Prostate gland (tissue), 2 donors: ENCODE data around the gene CCT6B. TPM values are rescaled to one million over a fixed set of nuclear protein-coding genes. Genes with fewer than 3 reads are reported as not detected.
"Not testable (repeated sequence)": the region's sequence is repeated elsewhere in the genome, so short reads cannot be mapped to it uniquely, and the experiment has no call there.

ENCODE experiments used
- DNase-seq: peaks from one replicate; pipeline ENCODE4 v3.0.0-alpha.2; 2019; ENCODE audit warnings: low spot score
- H3K27ac ChIP-seq, 2 donors: fragments of 200-600 bp; sonication (generic); 2 replicates each; pipeline ENCODE4 v1.5.1; 2017 to 2019
- H3K27me3 ChIP-seq: fragments of 200-600 bp; sonication (generic); replicated peaks from 2 replicates; pipeline ENCODE4 v1.5.1; 2019; ENCODE audit not compliant: insufficient read depth
- H3K36me3 ChIP-seq, 2 donors: fragments of 200-600 bp; sonication (generic); 1 replicate in 1 of 2; 2 replicates in 1 of 2; pipeline versions ENCODE4 v1.5.1 to v1.8.1; 2017 to 2019
- H3K4me1 ChIP-seq: fragments of 200-600 bp; sonication (generic); replicated peaks from 2 replicates; pipeline ENCODE4 v1.5.1; 2019
- H3K4me3 ChIP-seq, 2 donors: fragments of 200-600 bp; sonication (generic); 2 replicates each; pipeline ENCODE4 v1.5.1; 2017 to 2019
- H3K9me3 ChIP-seq: fragments of 200-600 bp; sonication (generic); 2 replicates; pipeline ENCODE4 v1.5.1; 2017
- POLR2A ChIP-seq: fragments of 450-650 bp; IDR thresholded peaks from one replicate; pipeline ENCODE4 v1.6.1; 2016; ENCODE audit warnings: antibody characterized with exemption, mild to moderate bottlenecking
- POLR2AphosphoS5 ChIP-seq: sonication (generic); formaldehyde crosslinking; IDR thresholded peaks from one replicate; pipeline ENCODE4 v1.6.1; 2017; ENCODE audit warnings: antibody characterized with exemption
- WGBS: methylation state at CpG from one replicate; pipeline ENCODE4 v1.1.5; 2018; 5-methylcytosine and 5-hydroxymethylcytosine counted together
- intact Hi-C: fragments of 100-400 bp; cut with DNase I; formaldehyde crosslinking; loops from one replicate; pipeline ENCODE4 v1.14.2; 2022
- total RNA-seq, 2 donors: library from RNA; depleted of rRNA; stranded (reverse); fragments of >200 nt; gene quantifications; one replicate each; pipeline ENCODE4 v1.1.0, GENCODE V29; 2016
- TF ChIP-seq, protein P1 (sequence below), 4 experiments: fragments of 200-600 bp in 2 of 4; fragments of 450-650 bp in 2 of 4; sonication (generic) in 2 of 4; IDR thresholded peaks; 1 replicate in 3 of 4; 2 replicates in 1 of 4; pipeline ENCODE4 v1.5.1; 2016 to 2019; ENCODE audit warnings: antibody characterized with exemption in 4 of 4, mild to moderate bottlenecking in 2 of 4, moderate library complexity in 2 of 4

Gene CCT6B
- total RNA-seq, 2 donors from 2014 or later: 7.1 to 11.9 TPM

DNA sequence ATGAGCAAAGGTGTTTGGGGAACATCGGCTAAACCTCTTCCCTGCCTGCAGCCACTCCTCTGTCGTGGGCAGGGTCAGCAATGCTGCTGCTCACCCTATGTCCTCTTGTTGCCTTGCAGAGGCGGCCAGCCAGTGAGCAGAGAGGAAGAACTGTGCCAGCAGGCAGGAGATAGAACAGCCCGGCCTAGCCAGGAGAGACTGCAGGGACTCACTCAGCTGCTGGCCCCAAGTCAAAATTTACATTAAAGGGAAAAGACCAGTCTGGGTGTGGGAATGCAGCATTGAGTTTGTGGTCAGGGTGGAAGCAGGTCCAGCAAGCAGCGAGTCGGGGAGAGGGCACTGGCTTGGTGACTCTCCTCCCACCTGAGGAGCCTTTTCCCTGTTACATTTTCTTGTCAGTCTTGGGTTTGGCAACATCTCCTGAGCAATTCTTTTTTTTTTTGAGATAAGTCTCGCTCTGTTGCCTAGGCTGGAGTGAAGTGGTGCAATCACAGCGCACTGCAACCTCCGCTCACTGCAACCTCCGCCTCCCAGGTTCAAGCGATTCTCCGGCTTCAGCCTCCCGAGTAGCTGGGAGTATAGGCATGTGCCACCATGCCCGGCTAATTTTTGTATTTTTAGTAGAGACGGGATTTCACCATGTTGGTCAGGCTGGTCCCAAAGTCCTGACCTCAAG lies 41.8 kb upstream of the CCT6B start:
- WGBS: 63% methylated on average over 15 of the region's 15 CpGs
- Histone ChIP-seq H3K4me1 (peaks cover 14% of the 10 kb centered on the region), H3K27me3 (no peaks in the 10 kb centered on the region), H3K9me3 (no peaks in the 10 kb centered on the region), H3K36me3 (peaks cover 0 to 7% of the 10 kb centered on the region in 2 donors), H3K4me3 (no peak overlapping the region), H3K27ac (peak overlapping the region; percentile 62 to 69)
- TF ChIP-seq POLR2AphosphoS5 (peak; percentile 75), POLR2A (no peak)
- intact Hi-C loops: no loop called here
- DNase-seq: peak; percentile 72

DNA sequence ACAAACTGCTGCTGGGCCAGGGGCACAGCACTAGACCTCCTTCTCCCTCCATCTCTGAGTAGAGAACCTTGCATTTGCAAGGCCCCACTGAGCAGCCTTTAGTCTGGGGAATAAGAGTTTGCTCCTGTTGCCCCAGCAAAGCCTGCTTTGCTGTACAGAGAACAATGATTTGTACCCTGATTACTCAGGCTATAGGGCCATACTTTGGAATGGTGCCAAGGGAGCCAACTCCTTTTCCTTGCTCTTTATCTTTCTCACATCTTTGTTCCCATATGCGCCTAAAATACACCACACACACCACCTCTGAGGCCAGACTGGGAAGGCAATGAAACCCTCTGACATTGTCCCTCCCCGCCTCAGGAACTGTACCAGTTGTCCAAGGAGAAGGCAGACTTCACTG lies 40.3 kb upstream of the CCT6B start:
- WGBS: 64% methylated on average over 2 of the region's 2 CpGs
- intact Hi-C loops: no loop called here
- Histone ChIP-seq H3K27ac (peak overlapping the region; percentile 62 to 69), H3K36me3 (peaks cover 0 to 7% of the 10 kb centered on the region in 2 donors), H3K9me3 (no peaks in the 10 kb centered on the region), H3K4me3 (no peak overlapping the region), H3K27me3 (no peaks in the 10 kb centered on the region), H3K4me1 (peaks cover 27% of the 10 kb centered on the region)
- TF ChIP-seq POLR2A: no peak
- TF ChIP-seq POLR2AphosphoS5: no peak
- TF ChIP-seq, protein P1, sequence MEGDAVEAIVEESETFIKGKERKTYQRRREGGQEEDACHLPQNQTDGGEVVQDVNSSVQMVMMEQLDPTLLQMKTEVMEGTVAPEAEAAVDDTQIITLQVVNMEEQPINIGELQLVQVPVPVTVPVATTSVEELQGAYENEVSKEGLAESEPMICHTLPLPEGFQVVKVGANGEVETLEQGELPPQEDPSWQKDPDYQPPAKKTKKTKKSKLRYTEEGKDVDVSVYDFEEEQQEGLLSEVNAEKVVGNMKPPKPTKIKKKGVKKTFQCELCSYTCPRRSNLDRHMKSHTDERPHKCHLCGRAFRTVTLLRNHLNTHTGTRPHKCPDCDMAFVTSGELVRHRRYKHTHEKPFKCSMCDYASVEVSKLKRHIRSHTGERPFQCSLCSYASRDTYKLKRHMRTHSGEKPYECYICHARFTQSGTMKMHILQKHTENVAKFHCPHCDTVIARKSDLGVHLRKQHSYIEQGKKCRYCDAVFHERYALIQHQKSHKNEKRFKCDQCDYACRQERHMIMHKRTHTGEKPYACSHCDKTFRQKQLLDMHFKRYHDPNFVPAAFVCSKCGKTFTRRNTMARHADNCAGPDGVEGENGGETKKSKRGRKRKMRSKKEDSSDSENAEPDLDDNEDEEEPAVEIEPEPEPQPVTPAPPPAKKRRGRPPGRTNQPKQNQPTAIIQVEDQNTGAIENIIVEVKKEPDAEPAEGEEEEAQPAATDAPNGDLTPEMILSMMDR (IDR thresholded peaks at IDR 0.05): no peak
- DNase-seq: no peak

DNA sequence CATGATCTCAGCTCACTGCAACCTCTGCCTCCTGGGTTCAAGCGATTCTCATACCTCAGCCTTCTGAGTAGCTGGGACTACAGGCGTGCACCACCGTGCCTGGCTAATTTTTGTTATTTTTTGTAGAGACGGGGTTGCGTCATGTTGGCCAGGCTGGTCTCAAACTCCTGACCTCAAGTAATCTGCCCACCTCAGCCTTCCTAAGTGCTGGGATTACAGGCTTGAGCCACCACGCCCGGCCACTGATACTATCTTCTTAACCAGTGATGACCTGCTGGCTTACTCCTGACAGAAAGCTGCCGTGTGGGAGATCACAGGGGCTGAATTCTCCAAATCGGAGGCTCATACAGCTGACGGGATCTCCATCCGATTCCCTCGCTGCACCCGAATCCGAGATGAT lies 39.7 kb upstream of the CCT6B start:
- DNase-seq, H3K27me3 ChIP-seq, intact Hi-C loops, H3K36me3 ChIP-seq, H3K9me3 ChIP-seq, H3K4me3 ChIP-seq: not testable (repeated sequence)
- 90% methylated on average over 14 of the region's 14 CpGs for WGBS
- Histone ChIP-seq H3K4me1 (peaks cover 27% of the 10 kb centered on the region), H3K27ac (peak overlapping the region; percentile 62 to 69)

DNA sequence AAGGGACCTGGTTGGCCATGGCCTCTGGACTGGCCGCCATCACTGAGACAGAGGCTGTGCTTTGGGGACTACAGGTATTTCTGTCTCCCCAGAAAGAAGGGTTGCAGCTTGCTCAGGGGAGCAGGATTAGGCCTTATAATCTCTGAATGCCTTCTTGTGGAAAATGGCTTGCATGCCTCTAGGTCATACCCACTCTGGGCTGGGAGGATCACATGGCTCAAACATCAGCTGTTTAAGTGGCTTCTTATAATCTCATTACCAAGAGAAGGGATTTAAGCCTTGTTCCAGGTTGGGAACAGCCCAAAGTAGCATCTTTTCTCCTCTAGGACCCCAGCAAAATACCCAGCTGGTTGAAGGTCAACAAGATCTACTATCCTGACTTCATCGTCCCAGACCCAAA lies 38.2 kb upstream of the CCT6B start:
- no peak for TF ChIP-seq POLR2A
- TF ChIP-seq, protein P1 (IDR thresholded peaks at IDR 0.05): no peak
- no peak for TF ChIP-seq POLR2AphosphoS5
- no peak for DNase-seq
- Histone ChIP-seq H3K4me3 (no peak overlapping the region), H3K4me1 (peaks cover 27% of the 10 kb centered on the region), H3K36me3 (peaks cover 0 to 7% of the 10 kb centered on the region in 2 donors), H3K27ac (peak overlapping the region in 1 of 2 donors; percentile 92), H3K9me3 (no peaks in the 10 kb centered on the region), H3K27me3 (no peaks in the 10 kb centered on the region)
- intact Hi-C loops: no loop called here
- WGBS: 98% methylated on average over 2 of the region's 2 CpGs

DNA sequence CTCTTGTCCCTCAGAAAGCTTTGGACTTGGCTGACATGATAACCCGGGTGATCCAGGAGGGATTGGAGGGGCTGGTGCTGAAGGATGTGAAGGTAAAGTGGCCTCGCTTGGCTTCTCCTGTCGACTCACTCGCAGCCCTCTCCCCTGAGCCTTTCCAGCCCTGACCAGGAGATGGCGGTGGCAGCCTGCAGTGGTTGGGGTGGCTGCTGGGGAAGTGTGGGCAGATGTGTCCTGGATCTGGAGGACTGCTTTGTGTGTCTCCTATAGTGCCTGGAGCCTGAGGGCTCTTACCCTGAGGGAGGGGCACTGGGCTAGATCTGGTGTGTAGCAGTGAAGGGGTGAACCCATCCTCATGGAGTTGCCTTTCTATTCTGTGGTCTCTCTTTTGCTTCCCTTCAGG lies 36.9 kb upstream of the CCT6B start:
- no peaks in the 10 kb centered on the region for H3K36me3 ChIP-seq
- WGBS: 64% methylated on average over 5 of the region's 5 CpGs
- H3K27ac ChIP-seq: peak overlapping the region; percentile 84 to 92
- H3K4me1 ChIP-seq: peaks cover 25% of the 10 kb centered on the region
- TF ChIP-seq POLR2A (no peak), POLR2AphosphoS5 (peak; percentile 31)
- TF ChIP-seq, protein P1 (IDR thresholded peaks at IDR 0.05): peak in 3 of 4 experiments; percentile 61 to 72 (median 72)
- H3K9me3 ChIP-seq: no peaks in the 10 kb centered on the region
- intact Hi-C loops: no loop called here
- no peaks in the 10 kb centered on the region for H3K27me3 ChIP-seq
- H3K4me3 ChIP-seq: no peak overlapping the region
- peak; percentile 49 for DNase-seq

DNA sequence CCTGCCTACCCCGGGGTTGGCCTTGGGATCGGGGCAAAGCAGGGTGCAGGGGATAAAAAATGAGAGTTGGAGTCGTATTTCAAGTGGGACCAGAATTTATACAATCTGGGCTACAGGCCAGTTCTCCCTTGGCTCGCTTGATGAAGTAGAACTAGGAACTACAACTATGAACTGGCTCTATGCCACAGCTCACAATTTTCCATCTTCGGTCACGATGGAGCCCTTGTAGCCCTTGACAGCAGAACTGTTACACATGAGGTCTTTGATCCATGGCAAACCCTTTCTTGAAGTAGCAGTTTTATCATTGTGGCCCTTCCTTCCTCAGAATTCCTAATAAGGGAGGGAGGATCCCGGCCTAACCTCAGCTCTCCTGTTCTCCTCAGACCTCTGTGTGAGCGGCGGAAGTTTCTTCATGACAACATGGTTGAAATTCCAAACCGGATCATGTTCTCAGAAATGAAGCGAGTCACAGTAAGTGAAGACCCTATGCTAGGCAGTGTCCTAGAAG lies 36.1 kb upstream of the CCT6B start:
- Histone ChIP-seq H3K27ac (peak overlapping the region; percentile 84 to 92), H3K36me3 (no peaks in the 10 kb centered on the region), H3K4me3 (no peak overlapping the region), H3K4me1 (peaks cover 19% of the 10 kb centered on the region), H3K27me3 (no peaks in the 10 kb centered on the region), H3K9me3 (no peaks in the 10 kb centered on the region)
- DNase-seq: peak; percentile 94
- 28% methylated on average over 11 of the region's 11 CpGs for WGBS
- intact Hi-C loops: no loop called here
- TF ChIP-seq POLR2AphosphoS5: peak; percentile 90
- TF ChIP-seq, protein P1 (IDR thresholded peaks at IDR 0.05): no peak
